Heart right ventricle (tissue), 16 donors: ENCODE results near the gene GPR141. TPM values are rescaled to one million over a fixed set of nuclear protein-coding genes. Genes with fewer than 3 reads are reported as not detected.

Experiments
- ATAC-seq, 8 donors: fragments of 200-7000 bp; cut with Tn5 transposase; one replicate each; pipeline ENCODE4 v1.9.1; 2020; ENCODE audit warnings: mild to moderate bottlenecking in 8 of 8, moderate library complexity in 8 of 8, moderate number of reproducible peaks in 1 of 8
- DNase-seq, 2 donors: peaks; one replicate each; pipeline ENCODE4 v3.0.0-alpha.2; 2020
- H3K27ac ChIP-seq, 10 donors: fragments of 200-600 bp; sonication (generic) in 2 of 10; one replicate each; pipeline versions ENCODE4 v1.5.0 to v1.8.0; 2020 to 2022; ENCODE audit warnings: mild to moderate bottlenecking in 3 of 10
- H3K27me3 ChIP-seq, 7 donors: fragments of 200-600 bp; one replicate each; pipeline ENCODE4 v1.8.0; 2021 to 2022; ENCODE audit warnings: mild to moderate bottlenecking in 2 of 7
- H3K36me3 ChIP-seq, 9 donors: fragments of 200-600 bp; sonication (generic) in 1 of 9; one replicate each; pipeline versions ENCODE4 v1.5.0 to v1.8.0; 2020 to 2022; ENCODE audit warnings: mild to moderate bottlenecking in 2 of 9
- H3K4me1 ChIP-seq, 9 donors: fragments of 200-600 bp; sonication (generic) in 1 of 9; one replicate each; pipeline versions ENCODE4 v1.5.0 to v1.8.0; 2020 to 2022; ENCODE audit warnings: mild to moderate bottlenecking in 4 of 9
- H3K4me3 ChIP-seq, 10 donors: fragments of 200-600 bp; sonication (generic) in 2 of 10; one replicate each; pipeline versions ENCODE4 v1.5.0 to v1.8.0; 2020 to 2022; ENCODE audit warnings: mild to moderate bottlenecking in 7 of 10, moderate library complexity in 2 of 10
- H3K9me3 ChIP-seq, 11 donors: fragments of 200-600 bp in 10 of 11; sonication (generic) in 2 of 11; one replicate each; pipeline versions ENCODE4 v1.5.0 to v1.8.0; 2013 to 2022; ENCODE audit warnings: mild to moderate bottlenecking in 2 of 11, control low read depth in 1 of 11, moderate library complexity in 1 of 11
- CTCF ChIP-seq, 9 donors: fragments of 200-600 bp; sonication (generic) in 2 of 9; IDR thresholded peaks; one replicate each; pipeline versions ENCODE4 v1.5.0 to v1.8.0; 2021 to 2022; ENCODE audit warnings: antibody characterized with exemption in 9 of 9, mild to moderate bottlenecking in 5 of 9, moderate library complexity in 1 of 9
- WGBS, 2 donors: extraction: QIAGEN DNeasy Blood & Tissue Kit; methylation state at CpG; one replicate each; pipeline ENCODE4 v1.1.7; 2013; ENCODE audit warnings: inconsistent platforms in 1 of 2; 5-methylcytosine and 5-hydroxymethylcytosine counted together
- intact Hi-C, 10 donors: fragments of 100-400 bp; cut with DNase I; formaldehyde crosslinking; loops; one replicate each; pipeline versions ENCODE4 v1.11.1 to v1.14.2; 2022
- polyA plus RNA-seq, 2 donors: library from polyadenylated mRNA; stranded (reverse); fragments of 200-250 nt; gene quantifications; one replicate each; pipeline ENCODE4 v1.2.3, GENCODE V29; 2013
- total RNA-seq, 10 donors: library from RNA; stranded (reverse); fragmentation: NEBNext Ultra II Directional in 3 of 10; extraction: Animal tissue kit (Norgen Biotek cat#: 25700) in 3 of 10; gene quantifications; one replicate each; pipeline versions ENCODE4 v1.2.1 to v1.2.4, GENCODE V29; 2021 to 2023
- donor health status: Arrhythmogenic right ventricular cardiomyopathy.
- donor health status: ischemic (EF 13 %, LVEDD 7.1; RV severe dilation, severe dysfunction).
- donor health status: healthy with polysubstance abuse.
- donor health status: DM: no; HTN: yes; CAD: no.
- donor health status: DM: no; HTN: no; CAD: no.
- donor health status: ischemic (EF 25% LVEDD 6.9; RV normal size, moderate dysfunction).
- donor health status: ischemic (EF 25% LVEDD 5.7; RV mildly dilated, moderate dysfunction).
- donor health status: healthy.
- donor health status: DM: yes; HTN: yes; CAD: no.
- donor health status: Ischemic cardiomyopathy.
- donor health status: ischemic (EF 35%, LVEDD 5.7; RV mildly dilated, moderate dysfunction).
- donor health status: nonischemic (EF 11% LVEDD 7.7; RV severe dilation, severe dysfunction).
- donor health status: DM: yes; HTN: yes; CAD: no.
- donor health status: PGD.
- donor health status: ischemic (EF 29% LVEDD 5.4; RV normal size, mild dysfunction).
- donor health status: nonischemic (EF 23%, LVEDD 6.1; RV moderate dilation, normal function).

The GPR141 gene
- total and polyA plus RNA-seq, 12 donors: 0.06 to 3.1 (median 0.50) TPM; not detected in 7

GRCh38 chr7:37669818-37670217, 13.7 kb upstream of the GPR141 start:
- intact Hi-C loops: no loop called here
- no peak for ATAC-seq
- Histone ChIP-seq H3K27ac (no peak overlapping the region), H3K9me3 (no peaks in the 10 kb centered on the region), H3K27me3 (no peaks in the 10 kb centered on the region), H3K36me3 (no peaks in the 10 kb centered on the region), H3K4me1 (peaks cover 0 to 48% (median 0%) of the 10 kb centered on the region in 9 donors), H3K4me3 (no peak overlapping the region)
- no peak for TF ChIP-seq CTCF (IDR thresholded peaks at IDR 0.05)
- 58 to 60% methylated on average over 1 of the region's 1 CpG for WGBS, 2 donors
- DNase-seq: no peak

DNA sequence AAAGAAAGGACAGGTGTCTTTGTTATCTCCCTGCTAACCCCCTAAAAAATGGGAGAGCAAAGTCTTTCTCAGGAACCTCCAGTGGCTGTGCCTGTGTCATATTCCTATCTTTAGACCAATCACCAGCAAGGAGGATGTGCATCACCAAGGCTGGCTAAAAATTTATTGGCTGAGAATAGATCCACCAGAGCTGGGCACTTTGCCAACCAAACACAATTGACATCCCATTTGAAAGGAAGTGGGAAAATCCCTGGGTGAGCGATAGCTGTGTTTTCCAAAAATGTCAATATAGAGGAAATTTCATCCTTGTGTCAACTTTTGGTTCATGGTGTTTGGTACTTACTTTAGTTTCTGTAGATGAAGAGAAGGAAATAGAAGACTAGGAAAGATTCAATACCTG, 13.1 kb upstream of the GPR141 start:
- intact Hi-C loops: no loop called here
- WGBS, 2 donors: 47 to 61% methylated on average over 1 of the region's 1 CpG

GRCh38 chr7:37671876-37672275, 11.7 kb upstream of the GPR141 start:
- intact Hi-C loops: no loop called here
- Histone ChIP-seq H3K27me3 (no peaks in the 10 kb centered on the region), H3K4me1 (peaks cover 0 to 46% (median 0%) of the 10 kb centered on the region in 9 donors), H3K36me3 (no peaks in the 10 kb centered on the region), H3K4me3 (no peak overlapping the region), H3K27ac (no peak overlapping the region), H3K9me3 (no peaks in the 10 kb centered on the region)
- 64% methylated on average over 3 of the region's 3 CpGs for WGBS, 2 donors
- no peak for DNase-seq
- no peak for ATAC-seq
- TF ChIP-seq CTCF (IDR thresholded peaks at IDR 0.05): no peak

More for the DNA sequence above, 13.1 kb upstream of the GPR141 start:
- ATAC-seq (no peak), DNase-seq (no peak)
- Histone ChIP-seq H3K36me3 (no peaks in the 10 kb centered on the region), H3K4me1 (peaks cover 0 to 48% (median 0%) of the 10 kb centered on the region in 9 donors), H3K27ac (no peak overlapping the region), H3K4me3 (no peak overlapping the region), H3K9me3 (no peaks in the 10 kb centered on the region), H3K27me3 (no peaks in the 10 kb centered on the region)
- TF ChIP-seq CTCF (IDR thresholded peaks at IDR 0.05): no peak

DNA sequence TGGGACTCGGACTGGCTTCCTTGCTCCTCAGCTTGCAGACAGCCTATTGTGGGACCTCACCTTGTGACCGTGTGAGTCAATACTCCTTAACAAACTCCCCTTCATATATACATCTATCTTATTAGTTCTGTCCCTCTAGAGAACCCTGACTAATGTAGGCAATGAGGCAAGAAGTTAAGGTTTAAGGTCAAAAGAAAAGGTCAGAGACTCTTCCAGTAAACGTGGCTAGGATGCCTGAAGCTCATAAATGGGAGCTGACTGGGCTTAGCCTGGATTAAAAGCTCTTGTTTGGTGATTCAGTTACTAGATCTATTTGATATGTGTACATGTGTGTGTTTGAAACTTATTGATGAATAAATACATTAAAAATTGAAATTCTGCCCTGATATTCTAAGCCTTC, 10.6 kb upstream of the GPR141 start:
- Histone ChIP-seq H3K36me3 (no peaks in the 10 kb centered on the region), H3K4me3 (no peak overlapping the region), H3K27me3 (no peaks in the 10 kb centered on the region), H3K27ac (no peak overlapping the region), H3K9me3 (no peaks in the 10 kb centered on the region), H3K4me1 (peaks cover 0 to 45% (median 0%) of the 10 kb centered on the region in 9 donors)
- 88 to 92% methylated on average over 3 of the region's 3 CpGs for WGBS, 2 donors
- intact Hi-C loops: no loop called here
- TF ChIP-seq CTCF (IDR thresholded peaks at IDR 0.05): no peak
- ATAC-seq (no peak), DNase-seq (no peak)
